DND-41 (cell line): ENCODE data around the gene SLC15A4.

Experiments
- ATAC-seq: fragments of 200-7000 bp; cut with Tn5 transposase; 3 replicates; pipeline ENCODE4 v1.9.1; 2021; ENCODE audit warnings: low read depth; ENCODE audit not compliant: insufficient read depth
- DNase-seq: peaks from one replicate; pipeline ENCODE4 v3.0.0-alpha.2; 2020
- H2AFZ ChIP-seq: 2 replicates; pipeline ENCODE4 v1.6.0; 2012; ENCODE audit warnings: low read depth, low read length
- H3K27ac ChIP-seq: 2 replicates; pipeline ENCODE4 v1.5.1; 2012; ENCODE audit warnings: low read length, inconsistent platforms
- H3K27me3 ChIP-seq: fragments of 200-600 bp; sonication (generic); 2 replicates; pipeline ENCODE4 v1.6.0; 2012; ENCODE audit warnings: low read length, mild to moderate bottlenecking, inconsistent platforms; ENCODE audit not compliant: insufficient read depth, poor library complexity
- H3K36me3 ChIP-seq: 2 replicates; pipeline ENCODE4 v1.5.1; 2012; ENCODE audit warnings: low read length, inconsistent platforms; ENCODE audit not compliant: insufficient read depth
- H3K4me1 ChIP-seq: 2 replicates; pipeline ENCODE4 v1.5.1; 2012; ENCODE audit warnings: mild to moderate bottlenecking, low read length; ENCODE audit not compliant: insufficient read depth
- H3K4me2 ChIP-seq: 2 replicates; pipeline ENCODE4 v1.6.0; 2012; ENCODE audit warnings: mild to moderate bottlenecking, moderate library complexity, low read length, inconsistent platforms; ENCODE audit not compliant: insufficient read depth
- H3K4me3 ChIP-seq, 2 experiments: fragments of 200-600 bp in 1 of 2; shearing (Covaris generic) in 1 of 2; 2 replicates each; pipeline ENCODE4 v1.5.1; 2012 to 2016; ENCODE audit warnings: inconsistent platforms in 2 of 2, low read length in 2 of 2, mild to moderate bottlenecking in 2 of 2, low read depth in 1 of 2, moderate library complexity in 1 of 2
- H3K79me2 ChIP-seq: 2 replicates; pipeline ENCODE4 v1.6.0; 2012; ENCODE audit warnings: low read length, inconsistent platforms; ENCODE audit not compliant: insufficient read depth
- H3K9ac ChIP-seq: 2 replicates; pipeline ENCODE4 v1.6.0; 2012; ENCODE audit warnings: low read depth, mild to moderate bottlenecking, inconsistent platforms, low read length, moderate library complexity
- H3K9me3 ChIP-seq: 2 replicates; pipeline ENCODE4 v1.5.1; 2012; ENCODE audit warnings: low read length, moderate library complexity, mild to moderate bottlenecking, inconsistent platforms; ENCODE audit not compliant: insufficient read depth, severe bottlenecking
- H4K20me1 ChIP-seq: 2 replicates; pipeline ENCODE4 v1.6.0; 2012; ENCODE audit warnings: low read length; ENCODE audit not compliant: insufficient read depth
- EZH2 ChIP-seq: IDR thresholded peaks from 3 replicates; pipeline ENCODE4 v1.6.1; 2012; ENCODE audit warnings: borderline replicate concordance, low read depth, mild to moderate bottlenecking, moderate library complexity, low read length, inconsistent platforms; ENCODE audit not compliant: severe bottlenecking
- TF ChIP-seq, protein P1 (sequence below): IDR thresholded peaks from 2 replicates; pipeline ENCODE4 v1.5.1; 2012; ENCODE audit warnings: borderline replicate concordance, low read length, moderate library complexity, mild to moderate bottlenecking; ENCODE audit not compliant: poor library complexity, severe bottlenecking; ENCODE audit errors: extremely low read depth

Gene SLC15A4

DNA sequence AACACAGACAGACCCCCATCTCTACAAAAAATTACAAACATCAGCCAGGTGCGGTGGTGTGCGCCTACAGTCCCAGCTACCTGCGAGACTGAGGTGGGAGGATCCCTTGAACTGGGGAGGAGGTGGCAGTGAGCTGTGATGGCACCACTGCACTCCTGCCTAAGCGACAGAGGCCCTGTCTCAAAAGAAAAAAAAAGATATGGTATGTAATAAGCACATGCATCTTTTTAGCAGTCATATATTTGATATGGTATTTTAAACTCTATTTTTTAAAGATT is 7.2 kb downstream of the SLC15A4 start:
- H3K27me3 ChIP-seq = no peaks in the 10 kb centered on the region
- H3K79me2 ChIP-seq = peaks cover 100% of the 10 kb centered on the region
- H3K9ac ChIP-seq = no peak overlapping the region
- H3K4me1 ChIP-seq = peaks cover 39% of the 10 kb centered on the region
- H3K4me2 ChIP-seq = no peak overlapping the region
- no peak overlapping the region for H3K4me3 ChIP-seq
- ATAC-seq = no peak
- DNase-seq = no peak
- H3K9me3 ChIP-seq = no peaks in the 10 kb centered on the region
- TF ChIP-seq, protein P1, sequence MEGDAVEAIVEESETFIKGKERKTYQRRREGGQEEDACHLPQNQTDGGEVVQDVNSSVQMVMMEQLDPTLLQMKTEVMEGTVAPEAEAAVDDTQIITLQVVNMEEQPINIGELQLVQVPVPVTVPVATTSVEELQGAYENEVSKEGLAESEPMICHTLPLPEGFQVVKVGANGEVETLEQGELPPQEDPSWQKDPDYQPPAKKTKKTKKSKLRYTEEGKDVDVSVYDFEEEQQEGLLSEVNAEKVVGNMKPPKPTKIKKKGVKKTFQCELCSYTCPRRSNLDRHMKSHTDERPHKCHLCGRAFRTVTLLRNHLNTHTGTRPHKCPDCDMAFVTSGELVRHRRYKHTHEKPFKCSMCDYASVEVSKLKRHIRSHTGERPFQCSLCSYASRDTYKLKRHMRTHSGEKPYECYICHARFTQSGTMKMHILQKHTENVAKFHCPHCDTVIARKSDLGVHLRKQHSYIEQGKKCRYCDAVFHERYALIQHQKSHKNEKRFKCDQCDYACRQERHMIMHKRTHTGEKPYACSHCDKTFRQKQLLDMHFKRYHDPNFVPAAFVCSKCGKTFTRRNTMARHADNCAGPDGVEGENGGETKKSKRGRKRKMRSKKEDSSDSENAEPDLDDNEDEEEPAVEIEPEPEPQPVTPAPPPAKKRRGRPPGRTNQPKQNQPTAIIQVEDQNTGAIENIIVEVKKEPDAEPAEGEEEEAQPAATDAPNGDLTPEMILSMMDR = no peak
- no peak for TF ChIP-seq EZH2
- H2AFZ ChIP-seq = no peak overlapping the region
- peaks cover 83% of the 10 kb centered on the region for H4K20me1 ChIP-seq
- no peak overlapping the region for H3K27ac ChIP-seq
- peaks cover 46% of the 10 kb centered on the region for H3K36me3 ChIP-seq

DNA sequence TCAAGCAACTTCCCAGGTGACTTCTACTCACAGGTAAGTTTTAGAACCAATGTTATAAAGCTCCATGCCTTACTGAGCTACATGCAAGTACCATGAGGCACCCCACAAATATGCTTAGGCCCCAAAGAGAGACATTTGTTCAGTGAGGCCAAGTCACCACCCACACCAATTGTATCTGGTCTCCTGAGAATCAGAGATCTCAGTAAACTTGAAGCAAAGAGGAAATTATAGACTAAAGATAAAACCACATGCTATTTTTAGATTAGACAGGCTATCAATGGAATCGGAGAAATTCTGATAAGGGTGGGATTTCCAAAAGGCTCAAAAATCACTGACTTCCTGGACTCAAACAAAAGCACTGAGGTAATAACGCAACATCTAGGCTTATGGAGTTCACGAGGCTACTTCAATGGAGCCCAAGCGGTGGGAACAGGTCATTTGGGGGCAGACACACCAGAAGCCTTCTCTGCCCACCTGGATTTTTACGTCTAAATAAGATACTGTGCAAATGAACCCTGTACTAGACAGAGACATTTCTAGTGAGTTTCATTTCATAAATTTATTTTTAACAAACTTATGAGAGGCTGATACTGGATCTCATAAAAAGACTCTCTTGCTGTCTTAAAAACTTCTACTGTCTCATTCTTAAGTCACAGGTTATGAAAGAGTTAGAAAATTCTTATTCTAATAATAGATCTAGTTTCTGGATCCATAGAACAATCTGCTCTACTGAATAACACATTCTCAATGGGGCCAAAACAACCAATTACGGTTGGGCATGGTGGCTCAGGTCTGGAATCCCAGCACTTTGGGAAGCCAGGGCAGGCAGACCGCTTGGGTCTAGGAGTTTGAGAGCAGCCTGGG is 7.7 kb downstream of the SLC15A4 start:
- H4K20me1 ChIP-seq = peaks cover 81% of the 10 kb centered on the region
- H3K27ac ChIP-seq = no peak overlapping the region

DNA sequence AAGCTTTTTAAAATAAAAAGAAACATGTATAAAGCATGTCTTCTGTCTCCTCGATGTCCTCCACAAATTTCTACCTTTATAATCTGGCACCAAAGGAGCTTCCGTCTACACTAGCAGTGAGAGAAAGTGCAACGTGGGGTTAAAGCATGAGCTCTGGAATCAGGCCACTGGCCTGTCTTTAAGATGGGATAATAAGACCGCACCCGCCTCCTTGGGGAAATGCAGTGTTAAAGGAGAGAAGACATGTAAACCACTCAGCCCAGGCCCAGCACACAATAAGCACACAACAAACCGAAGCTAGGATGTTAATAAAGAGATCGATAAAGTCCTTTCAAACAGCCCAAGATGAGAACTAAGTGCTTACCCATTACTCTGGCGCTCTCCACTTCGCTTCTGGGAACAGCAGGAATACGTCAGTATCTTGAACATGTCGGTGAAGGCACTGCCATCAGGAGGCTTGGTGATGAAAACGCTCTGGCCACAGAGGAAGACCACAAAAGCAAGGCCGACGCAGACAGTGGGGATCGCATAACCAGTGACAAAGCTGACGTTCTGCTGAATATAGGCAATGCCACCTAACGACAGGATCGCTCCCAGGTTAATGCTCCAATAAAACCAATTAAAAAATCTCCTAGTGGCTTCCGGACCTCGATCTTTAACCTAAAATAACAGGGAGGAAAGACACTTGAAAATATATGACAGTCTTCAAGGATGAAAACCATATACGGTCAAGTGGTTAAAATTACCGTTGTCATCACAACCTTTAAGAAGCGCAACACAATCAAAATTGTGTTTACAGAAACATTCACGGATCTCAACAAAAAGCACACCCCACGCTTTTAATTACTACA is 9.1 kb downstream of the SLC15A4 start:
- Histone ChIP-seq H3K4me3 (no peak overlapping the region), H4K20me1 (peaks cover 78% of the 10 kb centered on the region), H3K36me3 (peaks cover 34% of the 10 kb centered on the region), H3K4me2 (no peak overlapping the region), H3K9ac (no peak overlapping the region), H3K27ac (no peak overlapping the region), H2AFZ (no peak overlapping the region), H3K27me3 (no peaks in the 10 kb centered on the region), H3K79me2 (peaks cover 97% of the 10 kb centered on the region), H3K9me3 (no peaks in the 10 kb centered on the region), H3K4me1 (peaks cover 20% of the 10 kb centered on the region)
- TF ChIP-seq EZH2 = no peak
- TF ChIP-seq, protein P1 = no peak
- DNase-seq (no peak), ATAC-seq (no peak)

More for the DNA sequence above, 7.7 kb downstream of the SLC15A4 start:
- Histone ChIP-seq H2AFZ (no peak overlapping the region), H3K79me2 (peaks cover 100% of the 10 kb centered on the region), H3K4me3 (no peak overlapping the region), H3K4me1 (peaks cover 34% of the 10 kb centered on the region), H3K9ac (no peak overlapping the region), H3K27me3 (no peaks in the 10 kb centered on the region), H3K36me3 (peaks cover 41% of the 10 kb centered on the region), H3K4me2 (no peak overlapping the region), H3K9me3 (no peaks in the 10 kb centered on the region)
- DNase-seq (no peak), ATAC-seq (no peak)
- no peak for TF ChIP-seq EZH2
- TF ChIP-seq, protein P1 = no peak
